Mesendoderm (in vitro differentiated cells): ENCODE data around the gene DPYD.

Source experiments
- DNase-seq: peaks from one replicate; pipeline ENCODE4 v3.0.0; 2013
- H2AK5ac ChIP-seq: 2 replicates; pipeline ENCODE4 v1.6.1; 2013; ENCODE audit warnings: low read length, inconsistent platforms
- H2BK120ac ChIP-seq: 2 replicates; pipeline ENCODE4 v1.6.1; 2013; ENCODE audit warnings: low read depth, mild to moderate bottlenecking, low read length, moderate library complexity, mixed read lengths
- H2BK15ac ChIP-seq: replicated peaks from 2 replicates; pipeline ENCODE4 v1.6.1; 2013; ENCODE audit warnings: low read depth, mild to moderate bottlenecking, moderate library complexity
- H2BK5ac ChIP-seq: 2 replicates; pipeline ENCODE4 v1.6.1; 2013; ENCODE audit warnings: low read length, inconsistent platforms
- H3K18ac ChIP-seq: 2 replicates; pipeline ENCODE4 v1.6.1; 2013; ENCODE audit warnings: mild to moderate bottlenecking, low read length, mixed read lengths
- H3K23ac ChIP-seq: one replicate; pipeline ENCODE4 v1.6.1; 2013; ENCODE audit warnings: low read length
- H3K27ac ChIP-seq: 2 replicates; pipeline ENCODE4 v1.5.1; 2013; ENCODE audit warnings: low read depth, mild to moderate bottlenecking, inconsistent platforms, low read length, moderate library complexity
- H3K27me3 ChIP-seq: 2 replicates; pipeline ENCODE4 v1.6.1; 2013; ENCODE audit warnings: low read length, control low read depth, mild to moderate bottlenecking, inconsistent platforms; ENCODE audit not compliant: insufficient read depth, poor library complexity
- H3K36me3 ChIP-seq: 2 replicates; pipeline ENCODE4 v1.6.1; 2013; ENCODE audit warnings: low read length, inconsistent platforms; ENCODE audit not compliant: control insufficient read depth, insufficient read depth
- H3K4ac ChIP-seq: one replicate; pipeline ENCODE4 v1.6.1; 2013; ENCODE audit warnings: low read depth, mild to moderate bottlenecking, low read length, moderate library complexity
- H3K4me1 ChIP-seq: 2 replicates; pipeline ENCODE4 v1.6.1; 2013; ENCODE audit warnings: low read depth, low read length, inconsistent platforms; ENCODE audit not compliant: control insufficient read depth
- H3K4me2 ChIP-seq: 2 replicates; pipeline ENCODE4 v1.6.1; 2013; ENCODE audit warnings: low read length
- H3K4me3 ChIP-seq: 2 replicates; pipeline ENCODE4 v1.5.1; 2013; ENCODE audit warnings: mild to moderate bottlenecking, low read length
- H3K56ac ChIP-seq: one replicate; pipeline ENCODE4 v1.6.1; 2013; ENCODE audit warnings: low read length
- H3K79me1 ChIP-seq: 2 replicates; pipeline ENCODE4 v1.6.1; 2013; ENCODE audit warnings: low read length, inconsistent platforms
- H3K79me2 ChIP-seq: 2 replicates; pipeline ENCODE4 v1.6.1; 2013; ENCODE audit warnings: mild to moderate bottlenecking, low read length; ENCODE audit not compliant: control insufficient read depth, insufficient read depth
- H3K9ac ChIP-seq: 2 replicates; pipeline ENCODE4 v1.6.1; 2013; ENCODE audit warnings: low read length, inconsistent platforms
- H4K5ac ChIP-seq: one replicate; pipeline ENCODE4 v1.6.1; 2013; ENCODE audit warnings: low read length
- H4K8ac ChIP-seq: one replicate; pipeline ENCODE4 v1.6.1; 2013; ENCODE audit warnings: low read depth, mild to moderate bottlenecking, control low read depth, low read length, moderate library complexity
- WGBS: extraction: QIAGEN DNeasy Blood & Tissue Kit; methylation state at CpG from one replicate; pipeline ENCODE4 v1.1.7; 2013; ENCODE audit warnings: low lambda C conversion rate, missing lambda C conversion rate; ENCODE audit not compliant: insufficient coverage; ENCODE audit errors: extremely low coverage; 5-methylcytosine and 5-hydroxymethylcytosine counted together

DPYD gene

DNA sequence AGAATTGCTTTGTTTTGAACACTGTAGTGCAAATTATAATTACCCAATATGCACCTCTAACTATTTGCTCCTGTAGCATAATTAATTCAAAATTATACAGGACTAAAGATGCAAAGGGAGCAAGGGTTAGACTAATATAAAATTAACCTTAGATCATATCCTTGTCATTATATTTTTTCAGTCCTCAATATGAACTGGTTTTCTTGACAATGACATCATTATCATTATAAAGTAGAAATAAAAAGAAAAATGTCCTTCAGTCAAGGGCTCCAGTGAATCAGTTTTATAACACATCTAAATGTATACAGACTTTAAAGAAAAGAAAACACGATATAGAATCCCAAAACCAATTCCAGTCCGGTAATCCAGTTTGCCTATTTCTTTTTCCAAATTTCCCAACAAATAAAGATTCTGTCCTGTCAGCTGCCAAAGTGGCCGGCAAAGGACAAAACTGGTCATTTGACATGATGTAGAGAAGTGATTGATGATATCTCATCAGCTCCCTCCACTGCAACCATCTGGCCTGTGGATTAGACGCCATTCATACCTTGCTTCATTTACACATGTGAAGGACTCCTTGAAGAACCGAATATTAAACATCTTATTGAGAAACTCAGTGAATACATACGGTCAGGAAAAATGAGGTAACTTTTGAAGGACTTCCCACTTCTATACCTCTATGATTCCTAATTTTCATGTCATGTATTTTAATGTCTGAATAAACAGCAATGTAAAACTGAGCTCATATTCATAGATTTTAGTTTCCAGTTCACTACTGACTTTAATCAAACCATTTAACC lies 15.5 kb downstream of the DPYD start:
- no peaks in the 10 kb centered on the region for H3K4me1 ChIP-seq
- WGBS: no CpG with 5 or more reads among the region's 6 CpGs
- H3K27ac ChIP-seq: no peak overlapping the region

DNA sequence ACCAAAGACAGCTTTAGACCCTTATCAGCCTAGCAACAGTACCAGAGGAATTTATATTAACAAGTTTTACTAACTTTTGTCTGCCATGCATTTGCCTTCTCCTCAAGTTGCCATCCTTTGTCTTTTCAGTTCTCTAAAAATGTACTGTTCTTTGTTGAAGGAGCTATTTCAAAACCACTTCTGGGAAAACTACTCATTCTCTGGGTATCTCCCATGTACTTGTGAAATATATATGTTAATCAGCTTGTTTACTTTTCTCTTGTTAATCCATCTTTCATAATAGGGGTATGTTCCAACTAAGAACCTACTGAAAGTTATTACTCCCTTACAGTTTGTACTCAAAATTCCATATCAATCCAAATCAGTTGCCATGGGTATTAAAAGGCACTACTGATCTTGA lies 16.3 kb downstream of the DPYD start:
- DNase-seq: peak; percentile 2
- Histone ChIP-seq H4K5ac (no peak overlapping the region), H2BK120ac (no peak overlapping the region), H3K4ac (no peak overlapping the region), H3K18ac (no peak overlapping the region), H3K79me1 (no peaks in the 10 kb centered on the region), H3K23ac (no peak overlapping the region), H3K4me3 (no peak overlapping the region), H3K27ac (no peak overlapping the region), H3K56ac (no peak overlapping the region), H2BK5ac (no peak overlapping the region), H4K8ac (no peak overlapping the region), H2BK15ac (no peak overlapping the region), H3K36me3 (no peaks in the 10 kb centered on the region), H3K79me2 (no peaks in the 10 kb centered on the region), H3K9ac (no peak overlapping the region), H3K4me1 (no peaks in the 10 kb centered on the region), H3K4me2 (no peak overlapping the region), H3K27me3 (no peaks in the 10 kb centered on the region), H2AK5ac (no peak overlapping the region)

More for the DNA sequence above, 15.5 kb downstream of the DPYD start:
- H3K4me3 ChIP-seq: no peak overlapping the region
- no peak overlapping the region for H2BK120ac ChIP-seq
- no peak overlapping the region for H3K18ac ChIP-seq
- no peak overlapping the region for H3K4ac ChIP-seq
- H4K5ac ChIP-seq: no peak overlapping the region
- H3K23ac ChIP-seq: no peak overlapping the region
- no peaks in the 10 kb centered on the region for H3K27me3 ChIP-seq
- no peaks in the 10 kb centered on the region for H3K79me1 ChIP-seq
- H3K56ac ChIP-seq: no peak overlapping the region
- no peak overlapping the region for H2AK5ac ChIP-seq
- H2BK15ac ChIP-seq: no peak overlapping the region
- H3K36me3 ChIP-seq: no peaks in the 10 kb centered on the region
- no peak overlapping the region for H2BK5ac ChIP-seq
- H3K79me2 ChIP-seq: no peaks in the 10 kb centered on the region
- H3K9ac ChIP-seq: no peak overlapping the region
- no peak for DNase-seq
- H3K4me2 ChIP-seq: no peak overlapping the region
- no peak overlapping the region for H4K8ac ChIP-seq

DNA sequence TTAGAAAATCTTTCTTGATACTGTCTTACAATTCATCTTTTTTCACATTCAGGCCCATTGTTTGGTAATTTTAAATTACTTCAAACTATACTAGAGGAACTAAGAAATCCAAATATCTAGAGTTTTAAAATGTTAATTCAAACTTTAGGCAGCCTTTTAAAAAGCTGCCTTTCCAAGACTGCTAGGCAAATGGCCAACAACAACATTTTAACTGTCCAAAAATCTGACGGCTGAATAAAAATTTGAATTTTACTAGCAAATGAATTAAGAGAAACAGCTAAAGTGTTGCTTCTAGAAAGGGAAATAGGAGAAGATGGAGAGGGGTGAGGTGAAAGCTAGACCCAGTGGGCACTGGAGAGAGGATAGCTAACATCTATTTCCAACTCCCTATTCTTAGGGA lies 17.2 kb downstream of the DPYD start:
- H3K79me2 ChIP-seq: no peaks in the 10 kb centered on the region
- H3K4me3 ChIP-seq: no peak overlapping the region
- no peaks in the 10 kb centered on the region for H3K79me1 ChIP-seq
- DNase-seq: no peak
- H3K4me1 ChIP-seq: no peaks in the 10 kb centered on the region
- H3K27ac ChIP-seq: no peak overlapping the region
- WGBS: no CpG with 5 or more reads among the region's 1 CpG
- H3K56ac ChIP-seq: no peak overlapping the region
- no peak overlapping the region for H4K8ac ChIP-seq
- H3K27me3 ChIP-seq: no peaks in the 10 kb centered on the region
- no peak overlapping the region for H2BK120ac ChIP-seq
- H4K5ac ChIP-seq: no peak overlapping the region
- H3K23ac ChIP-seq: no peak overlapping the region
- H2BK5ac ChIP-seq: no peak overlapping the region
- no peaks in the 10 kb centered on the region for H3K36me3 ChIP-seq
- no peak overlapping the region for H3K9ac ChIP-seq
- H3K18ac ChIP-seq: no peak overlapping the region
- no peak overlapping the region for H3K4me2 ChIP-seq
- no peak overlapping the region for H3K4ac ChIP-seq
- H2AK5ac ChIP-seq: no peak overlapping the region
- H2BK15ac ChIP-seq: no peak overlapping the region

DNA sequence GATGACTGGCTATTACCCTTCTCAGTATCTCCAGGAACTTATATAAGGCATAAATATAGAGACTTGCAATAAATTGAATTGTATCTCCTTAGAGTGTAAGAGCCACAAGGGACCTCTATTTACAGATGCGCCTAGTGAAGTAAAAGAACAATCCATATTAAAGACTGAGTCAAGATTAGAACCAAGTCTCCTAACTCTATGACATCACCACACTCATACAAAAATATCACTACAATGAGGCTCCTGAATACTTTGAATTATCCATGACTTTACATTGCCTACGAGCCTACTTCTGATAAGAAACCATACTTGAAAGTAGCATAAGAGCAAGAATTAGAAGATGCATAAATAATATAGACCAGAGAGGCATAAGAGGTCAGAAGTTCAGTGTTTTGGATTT lies 18.8 kb downstream of the DPYD start:
- H3K9ac ChIP-seq: no peak overlapping the region
- no peaks in the 10 kb centered on the region for H3K27me3 ChIP-seq
- no peak overlapping the region for H2BK5ac ChIP-seq
- DNase-seq: no peak
- no peak overlapping the region for H3K18ac ChIP-seq
- no peaks in the 10 kb centered on the region for H3K36me3 ChIP-seq
- no peak overlapping the region for H2BK120ac ChIP-seq
- H3K79me2 ChIP-seq: no peaks in the 10 kb centered on the region
- H4K5ac ChIP-seq: no peak overlapping the region
- no peaks in the 10 kb centered on the region for H3K4me1 ChIP-seq
- H3K4me3 ChIP-seq: no peak overlapping the region
- no peak overlapping the region for H3K4me2 ChIP-seq
- no peak overlapping the region for H3K27ac ChIP-seq
- H3K23ac ChIP-seq: no peak overlapping the region
- H3K79me1 ChIP-seq: no peaks in the 10 kb centered on the region
- no CpG with 5 or more reads among the region's 2 CpGs for WGBS
- no peak overlapping the region for H3K4ac ChIP-seq
- no peak overlapping the region for H3K56ac ChIP-seq
- no peak overlapping the region for H2AK5ac ChIP-seq
- H4K8ac ChIP-seq: no peak overlapping the region
- H2BK15ac ChIP-seq: no peak overlapping the region

DNA sequence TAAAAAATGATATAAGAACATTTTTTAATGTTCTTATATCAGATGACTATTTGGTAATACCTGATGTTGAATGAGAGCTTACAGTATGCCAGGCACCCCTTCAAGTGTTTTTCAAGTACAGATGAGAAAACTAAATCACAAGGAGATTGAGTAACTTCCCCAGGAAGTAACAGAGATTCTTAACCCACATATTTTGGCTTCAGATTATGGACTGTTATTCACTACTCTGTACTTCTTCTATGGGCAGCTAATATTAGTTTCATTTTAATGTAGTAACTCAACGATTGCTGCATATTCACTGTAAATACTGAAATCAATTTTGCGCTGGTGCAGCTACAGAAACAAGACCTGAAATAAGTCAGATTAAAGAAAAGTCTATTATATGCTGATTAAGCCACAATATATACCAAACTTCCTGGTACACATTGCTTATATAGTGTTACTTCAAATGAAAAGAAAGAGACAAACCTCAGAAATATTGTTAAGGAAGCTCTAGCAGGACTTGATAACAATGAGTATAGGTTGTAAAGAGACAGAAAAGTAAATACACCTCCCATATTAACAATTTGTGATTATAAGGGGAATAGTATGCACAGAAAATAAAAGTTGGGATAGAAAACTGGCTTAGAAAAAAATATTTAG lies 19.7 kb downstream of the DPYD start:
- Histone ChIP-seq H3K4me1 (no peaks in the 10 kb centered on the region), H2BK120ac (no peak overlapping the region), H3K4me2 (no peak overlapping the region), H3K4ac (no peak overlapping the region), H2BK5ac (no peak overlapping the region), H3K27me3 (no peaks in the 10 kb centered on the region), H3K9ac (no peak overlapping the region), H3K79me1 (no peaks in the 10 kb centered on the region), H4K5ac (no peak overlapping the region), H3K4me3 (no peak overlapping the region), H4K8ac (no peak overlapping the region), H2BK15ac (no peak overlapping the region), H3K23ac (no peak overlapping the region), H3K18ac (no peak overlapping the region), H3K56ac (no peak overlapping the region), H3K79me2 (no peaks in the 10 kb centered on the region), H3K27ac (no peak overlapping the region), H2AK5ac (no peak overlapping the region), H3K36me3 (no peaks in the 10 kb centered on the region)
- no CpG with 5 or more reads among the region's 2 CpGs for WGBS
- DNase-seq: no peak

DNA sequence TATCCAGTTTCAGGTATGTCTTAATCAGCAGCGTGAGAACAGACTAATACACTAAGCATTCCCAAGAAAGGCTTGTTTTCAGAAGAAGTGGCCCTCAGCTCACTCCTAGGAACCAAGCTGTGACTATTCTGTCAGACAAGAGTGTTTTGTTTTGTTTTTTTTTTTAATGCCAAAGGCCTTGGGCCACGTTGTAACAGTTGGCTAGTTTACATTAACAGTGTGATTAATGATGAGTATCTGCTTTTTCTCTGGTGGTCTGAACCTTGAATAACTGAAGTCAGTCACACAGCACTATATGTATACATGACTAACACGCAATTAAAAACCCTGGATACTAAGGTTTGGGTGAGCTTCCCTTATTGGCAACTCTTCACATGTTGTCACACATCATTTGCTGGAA lies 21.9 kb downstream of the DPYD start:
- Histone ChIP-seq H3K56ac (no peak overlapping the region), H4K8ac (no peak overlapping the region), H3K27ac (no peak overlapping the region), H3K36me3 (no peaks in the 10 kb centered on the region), H2BK15ac (no peak overlapping the region), H4K5ac (no peak overlapping the region), H2BK5ac (no peak overlapping the region), H3K4ac (no peak overlapping the region), H3K79me2 (no peaks in the 10 kb centered on the region), H3K23ac (no peak overlapping the region), H3K4me2 (no peak overlapping the region), H3K18ac (no peak overlapping the region), H3K79me1 (no peaks in the 10 kb centered on the region), H2BK120ac (no peak overlapping the region), H3K27me3 (no peaks in the 10 kb centered on the region), H3K4me3 (no peak overlapping the region), H2AK5ac (no peak overlapping the region), H3K4me1 (no peaks in the 10 kb centered on the region), H3K9ac (no peak overlapping the region)
- DNase-seq: no peak
- no CpG with 5 or more reads among the region's 3 CpGs for WGBS
